K562 (cell line): Measurements from ENCODE around the gene RSPH1. TPM values are rescaled to one million over a fixed set of nuclear protein-coding genes. Genes with fewer than 3 reads are reported as not detected.

Source experiments
- ATAC-seq: fragments of 200-7000 bp; cut with Tn5 transposase; 3 replicates; pipeline ENCODE4 v1.9.1; 2020; ENCODE audit warnings: moderate library complexity
- BruUV-seq: library from RNA; stranded (reverse); fragments of 400-500 nt; replicated peaks from 2 replicates; lab custom pipeline; 2021; lab: Mats Ljungman, UMichigan
- CTCF ChIA-PET: fragments of 300-600 bp; formaldehyde crosslinking; extraction: SDS; loops from one replicate; lab custom pipeline; 2021; ENCODE audit warnings: low intra/inter-chr PET ratio; lab: Yijun Ruan, JAX
- POLR2A ChIA-PET: fragments of 300-600, 350-650 bp; sonication (Branson Sonifier 250); formaldehyde crosslinking; extraction: SDS; loops from one replicate; lab custom pipeline; 2021; ENCODE audit warnings: antibody characterized with exemption, inconsistent platforms; lab: Yijun Ruan, JAX
- DNase-seq, 4 experiments: peaks; one replicate each; pipeline versions ENCODE4 v3.0.0 to v3.0.0-alpha.2; 2011 to 2018; ENCODE audit warnings: low spot score in 3 of 4, mixed read lengths in 3 of 4; ENCODE audit errors: extremely low read depth in 1 of 4
- FAIRE-seq: peaks from 2 replicates; lab custom pipeline; 2011; peaks lifted over from hg19 to GRCh38; lab: Jason Lieb, UNC
- H2AFZ ChIP-seq: 2 replicates; pipeline ENCODE4 v1.6.0; 2011; ENCODE audit warnings: low read depth, low read length, control low read depth, inconsistent platforms
- H3K27ac ChIP-seq: fragments of 200-600 bp; 3 replicates; pipeline ENCODE4 v1.8.0; 2011; ENCODE audit warnings: low read depth, mild to moderate bottlenecking, control low read depth, inconsistent platforms, low read length, moderate library complexity, mixed read lengths; ENCODE audit errors: extremely low read depth
- H3K27me3 ChIP-seq, 2 experiments: fragments of 300-600 bp in 1 of 2; 2 replicates in 1 of 2; 3 replicates in 1 of 2; pipeline versions ENCODE4 v1.6.0 to v1.8.0; 2011; ENCODE audit warnings: inconsistent platforms in 2 of 2, low read length in 2 of 2, mild to moderate bottlenecking in 1 of 2, mixed read lengths in 1 of 2, moderate library complexity in 1 of 2; ENCODE audit not compliant: control insufficient read depth in 2 of 2, insufficient read depth in 2 of 2
- H3K36me3 ChIP-seq: fragments of 300-600 bp; 3 replicates; pipeline ENCODE4 v1.8.0; 2011; ENCODE audit warnings: mild to moderate bottlenecking, low read length, inconsistent platforms; ENCODE audit not compliant: control insufficient read depth, insufficient read depth
- H3K4me1 ChIP-seq, 2 experiments: fragments of 200-600 bp in 1 of 2; replicated peaks in 1 of 2; 2 replicates in 1 of 2; 3 replicates in 1 of 2; pipeline versions ENCODE4 v1.5.1 to v1.8.0; 2011; ENCODE audit warnings: inconsistent platforms in 2 of 2, low read length in 2 of 2, mild to moderate bottlenecking in 1 of 2, mixed read lengths in 1 of 2, moderate library complexity in 1 of 2; ENCODE audit not compliant: control insufficient read depth in 2 of 2, insufficient read depth in 2 of 2
- H3K4me2 ChIP-seq: 2 replicates; pipeline ENCODE4 v1.6.1; 2011; ENCODE audit warnings: low read length, control low read depth, inconsistent platforms, mixed read lengths; ENCODE audit not compliant: insufficient read depth
- H3K4me3 ChIP-seq: fragments of 200-600 bp; sonication (generic), shearing (Covaris generic); 2 replicates; pipeline ENCODE4 v1.5.1; 2016; ENCODE audit warnings: control low read depth, inconsistent platforms
- H3K79me2 ChIP-seq: fragments of 200-600 bp; 3 replicates; pipeline ENCODE4 v1.8.0; 2011; ENCODE audit warnings: low read length, inconsistent platforms; ENCODE audit not compliant: control insufficient read depth, insufficient read depth
- H3K9ac ChIP-seq, 2 experiments: 2 replicates each; pipeline versions ENCODE4 v1.6.0 to v1.6.1; 2011; ENCODE audit warnings: low read depth in 2 of 2, low read length in 2 of 2, control low read depth in 1 of 2, inconsistent platforms in 1 of 2, mild to moderate bottlenecking in 1 of 2, mixed read lengths in 1 of 2; ENCODE audit not compliant: insufficient read depth in 1 of 2
- H3K9me1 ChIP-seq: one replicate; pipeline ENCODE4 v1.6.0; 2011; ENCODE audit warnings: inconsistent platforms, mild to moderate bottlenecking, low read length, moderate library complexity; ENCODE audit not compliant: control insufficient read depth, insufficient read depth
- H3K9me3 ChIP-seq: replicated peaks from 2 replicates; pipeline ENCODE4 v1.5.1; 2011; ENCODE audit warnings: low read depth, low read length, inconsistent platforms; ENCODE audit not compliant: control insufficient read depth, insufficient read depth
- H4K20me1 ChIP-seq: replicated peaks from 2 replicates; pipeline ENCODE4 v1.6.1; 2011; ENCODE audit warnings: low read length, inconsistent platforms, mixed read lengths; ENCODE audit not compliant: control insufficient read depth, insufficient read depth
- ESRRB ChIP-seq: fragments of 250-450 bp; sonication (Bioruptor Pico); IDR thresholded peaks from 2 replicates; pipeline ENCODE4 v1.5.0; 2020; ENCODE audit warnings: mild to moderate bottlenecking, moderate library complexity, borderline replicate concordance
- MXI1 ChIP-seq: IDR thresholded peaks from 2 replicates; pipeline ENCODE4 v1.6.1; 2011; ENCODE audit warnings: low read depth, mild to moderate bottlenecking, improper control_type of control experiment, low read length
- NR2C2 ChIP-seq, 2 experiments: fragments of 200-800 bp in 1 of 2; sonication (Bioruptor generic) in 1 of 2; sonication (generic) in 1 of 2; formaldehyde crosslinking in 1 of 2; IDR thresholded peaks; 2 replicates each; pipeline versions ENCODE4 v1.6.1 to v1.8.0; 2016 to 2022; ENCODE audit warnings: mild to moderate bottlenecking in 1 of 2, missing compliant biosample characterization in 1 of 2, missing genetic modification characterization in 1 of 2, missing genetic modification reagents in 1 of 2
- RNF2 ChIP-seq: sonication (generic); IDR thresholded peaks from 2 replicates; pipeline ENCODE4 v1.6.1; 2016
- ZFP36 ChIP-seq: fragments of 150-350 bp; IDR thresholded peaks from 2 replicates; pipeline ENCODE4 v1.6.1; 2018; ENCODE audit warnings: low read length, low read depth; ENCODE audit not compliant: partially characterized antibody
- WGBS: fragments of 100-300 bp; shearing (Covaris generic); methylation state at CpG from one replicate; pipeline ENCODE4 v1.1.6; 2016; ENCODE audit warnings: low coverage, mixed read lengths; ENCODE audit not compliant: insufficient coverage; ENCODE audit errors: missing lambda C conversion rate; 5-methylcytosine and 5-hydroxymethylcytosine counted together
- in situ Hi-C: fragments of 300-500 bp; cut with MboI; formaldehyde crosslinking; loops from 4 replicates; pipeline ENCODE4 v1.15.0; 2018; ENCODE audit warnings: inconsistent platforms, mixed read lengths
- intact Hi-C: fragments of 100-400 bp; cut with micrococcal nuclease; formaldehyde crosslinking; loops from 2 replicates; pipeline ENCODE4 v1.14.2; 2022
- polyA plus RNA-seq, 8 experiments: library from polyadenylated mRNA; depleted of rRNA in 4 of 8; stranded (reverse) in 5 of 8; unstranded in 3 of 8; fragments of >200 nt; fragmentation: Nextera tagmentation in 2 of 8; fragmentation: Illumina TruSeq in 1 of 8; extraction: Ambion mirVana in 2 of 8; extraction: Trizol in 1 of 8; gene quantifications; 2 replicates each; pipeline versions ENCODE4 v1.2.1 to v1.2.3, GENCODE V29; 2011 to 2014; ENCODE audit warnings: inconsistent platforms in 1 of 8, missing spikeins in 1 of 8
- total RNA-seq, 7 experiments: library from RNA; depleted of rRNA in 6 of 7; stranded (reverse); fragments of >200 nt in 6 of 7; fragmentation: Illumina TruSeq in 2 of 7; extraction: Trizol in 2 of 7; gene quantifications; 2 replicates each; pipeline versions ENCODE4 v1.2.1 to v1.2.3, GENCODE V29; 2011 to 2021; ENCODE audit warnings: low replicate concordance in 1 of 7

RSPH1 gene
- total and polyA plus RNA-seq, 9 of the 15 experiments (the other 6 are each of a cell fraction or from before 2014, with no cell fraction given): 0.17 TPM; not detected in 8

- no peak for FAIRE-seq
- no peaks in the 10 kb centered on the region for H3K36me3 ChIP-seq
- 22% methylated on average over 9 of the region's 9 CpGs for WGBS
- intact Hi-C loops: loop anchor here (5.0 to 10.0 kb wide), 2 partner anchors 117 to 305 kb away; no protein-coding TSS in a partner anchor
- no peaks in the 10 kb centered on the region for H3K9me3 ChIP-seq
- peaks cover 6 to 52% of the 10 kb centered on the region in 2 experiments; a peak in 4 of 5 replicates for H3K27me3 ChIP-seq
- no peak overlapping the region for H2AFZ ChIP-seq
- H3K4me3 ChIP-seq: no peak overlapping the region
- ATAC-seq: no peak
- peaks cover 0 to 8% of the 10 kb centered on the region in 2 experiments; a peak in 2 of 5 replicates for H3K4me1 ChIP-seq
- H3K4me2 ChIP-seq: no peak overlapping the region
- POLR2A ChIA-PET: interaction anchor here (0.6 kb wide), 1 partner anchor 69 kb away, joined by 3 read pairs; no protein-coding TSS in a partner anchor
- CTCF ChIA-PET: no interaction called here
- in situ Hi-C loops: no loop called here
- BruUV-seq: no TSS peak
- DNase-seq: no peak
- TF ChIP-seq ZFP36 (peak; percentile 28), RNF2 (no peak)
- TF ChIP-seq, all 486 proteins: peak for 1
- Histone ChIP-seq H3K79me2 (no peaks in the 10 kb centered on the region), H3K9ac (no peak overlapping the region), H3K27ac (no peak overlapping the region), H4K20me1 (no peaks in the 10 kb centered on the region), H3K9me1 (no peaks in the 10 kb centered on the region)
Observed at GRCh38 chr21:42451941-42452340, 44.1 kb downstream of the RSPH1 start.

- H3K27me3 ChIP-seq: peaks cover 3 to 51% of the 10 kb centered on the region in 2 experiments; a peak in 4 of 5 replicates
- BruUV-seq: no TSS peak
- H4K20me1 ChIP-seq: no peaks in the 10 kb centered on the region
- H3K27ac ChIP-seq: no peak overlapping the region
- ATAC-seq: no peak
- H3K9me1 ChIP-seq: no peaks in the 10 kb centered on the region
- no peak overlapping the region for H3K4me3 ChIP-seq
- H3K36me3 ChIP-seq: no peaks in the 10 kb centered on the region
- no peaks in the 10 kb centered on the region for H3K79me2 ChIP-seq
- TF ChIP-seq NR2C2 (CRISPR knock-in tag; IDR thresholded peaks at IDR 0.05): no peak
- no peak for TF ChIP-seq NR2C2 (tag; IDR thresholded peaks at IDR 0.05)
- no peak for TF ChIP-seq ESRRB (CRISPR knock-in tag)
- TF ChIP-seq MXI1: no peak
- in situ Hi-C loops: loop anchor here (5.0 to 10.0 kb wide), 3 partner anchors 71 to 291 kb away; partner anchors contain the start of gene TFF3
- ChIA-PET POLR2A (no interaction called here), CTCF (interaction anchor here (2.7 to 3.5 kb wide), 2 partner anchors 139 to 303 kb away, joined by 27 to 33 read pairs; no protein-coding TSS in a partner anchor)
- 2% methylated on average over 3 of the region's 3 CpGs for WGBS
- H3K4me2 ChIP-seq: no peak overlapping the region
- H2AFZ ChIP-seq: no peak overlapping the region
- FAIRE-seq: no peak
- H3K4me1 ChIP-seq: peaks cover 0 to 13% of the 10 kb centered on the region in 2 experiments; a peak in 2 of 5 replicates
- no peak for DNase-seq
- H3K9ac ChIP-seq: no peak overlapping the region
- H3K9me3 ChIP-seq: no peaks in the 10 kb centered on the region
- intact Hi-C loops: no loop called here
Observed at GRCh38 chr21:42448686-42449085, 47.3 kb downstream of the RSPH1 start.
